ENCODE results near the gene RFC1.
"Not testable (repeated sequence)": the region's sequence is repeated elsewhere in the genome, so short reads cannot be mapped to it uniquely, and the experiment has no call there.

Gene RFC1

GRCh38 chr4:39365830-39366771 lies at the start of gene RFC1:
TSS of gene RFC1 (minus strand) at chr4:39366362. CDS start at chr4:39366241, 121 bp downstream.
- DNase-seq: peak; percentile 88
- in situ Hi-C loops (cut with HindIII; ENCODE audit: low pct_ligation_motif_present, low pct_unique_long_range_greater_than_20kb, low sequenced_read_pairs): no loop called here

- in situ Hi-C loops (cut with HindIII; ENCODE audit: low pct_ligation_motif_present, low pct_unique_long_range_greater_than_20kb, low sequenced_read_pairs): no loop called here
Measured at GRCh38 chr4:39415678-39416283, 49.6 kb upstream of the RFC1 start.

GRCh38 chr4:39411561-39411960 lies 45.4 kb upstream of the RFC1 start:
- DNase-seq; in situ Hi-C loops (cut with HindIII; ENCODE audit: low pct_ligation_motif_present, low pct_unique_long_range_greater_than_20kb, low sequenced_read_pairs): not testable (repeated sequence)

More at GRCh38 chr4:39415678-39416283, 49.6 kb upstream of the RFC1 start:
- no peak for DNase-seq

GRCh38 chr4:39410415-39410814 lies 44.3 kb upstream of the RFC1 start:
- in situ Hi-C loops (cut with HindIII; ENCODE audit: low pct_ligation_motif_present, low pct_unique_long_range_greater_than_20kb, low sequenced_read_pairs): no loop called here
- peak; percentile 7 for DNase-seq

- DNase-seq: no peak
Measured at GRCh38 chr4:39407584-39407885, 41.4 kb upstream of the RFC1 start.

GRCh38 chr4:39406763-39407583 lies 40.8 kb upstream of the RFC1 start, which contains the start of gene KLB:
TSS of gene KLB (plus strand) at chr4:39406930. CDS start at chr4:39406950, 20 bp downstream.
- peak; percentile 52 for DNase-seq
- in situ Hi-C loops (cut with HindIII; ENCODE audit: low pct_ligation_motif_present, low pct_unique_long_range_greater_than_20kb, low sequenced_read_pairs): no loop called here

More at GRCh38 chr4:39407584-39407885, 41.4 kb upstream of the RFC1 start:
- in situ Hi-C loops (cut with HindIII; ENCODE audit: low pct_ligation_motif_present, low pct_unique_long_range_greater_than_20kb, low sequenced_read_pairs): no loop called here

- DNase-seq; in situ Hi-C loops (cut with HindIII; ENCODE audit: low pct_ligation_motif_present, low pct_unique_long_range_greater_than_20kb, low sequenced_read_pairs): not testable (repeated sequence)
Measured at GRCh38 chr4:39401640-39402039, 35.5 kb upstream of the RFC1 start.

- no peak for DNase-seq
- in situ Hi-C loops (cut with HindIII; ENCODE audit: low pct_ligation_motif_present, low pct_unique_long_range_greater_than_20kb, low sequenced_read_pairs): no loop called here
Measured at GRCh38 chr4:39394706-39395105, 28.5 kb upstream of the RFC1 start.

- in situ Hi-C loops (cut with HindIII; ENCODE audit: low pct_ligation_motif_present, low pct_unique_long_range_greater_than_20kb, low sequenced_read_pairs): no loop called here
- DNase-seq: no peak
Measured at GRCh38 chr4:39390603-39391002, 24.4 kb upstream of the RFC1 start.

GRCh38 chr4:39384563-39384962 lies 18.4 kb upstream of the RFC1 start:
- DNase-seq: no peak
- in situ Hi-C loops (cut with HindIII; ENCODE audit: low pct_ligation_motif_present, low pct_unique_long_range_greater_than_20kb, low sequenced_read_pairs): no loop called here

GRCh38 chr4:39383690-39384089 lies 17.5 kb upstream of the RFC1 start:
- in situ Hi-C loops (cut with HindIII; ENCODE audit: low pct_ligation_motif_present, low pct_unique_long_range_greater_than_20kb, low sequenced_read_pairs): no loop called here

GRCh38 chr4:39375478-39375877 lies 9.3 kb upstream of the RFC1 start:
- DNase-seq: no peak
- in situ Hi-C loops (cut with HindIII; ENCODE audit: low pct_ligation_motif_present, low pct_unique_long_range_greater_than_20kb, low sequenced_read_pairs): no loop called here

More at GRCh38 chr4:39383690-39384089, 17.5 kb upstream of the RFC1 start:
- no peak for DNase-seq

- DNase-seq; in situ Hi-C loops (cut with HindIII; ENCODE audit: low pct_ligation_motif_present, low pct_unique_long_range_greater_than_20kb, low sequenced_read_pairs): not testable (repeated sequence)
Measured at GRCh38 chr4:39371209-39371608, 5.0 kb upstream of the RFC1 start.

- in situ Hi-C loops (cut with HindIII; ENCODE audit: low pct_ligation_motif_present, low pct_unique_long_range_greater_than_20kb, low sequenced_read_pairs): no loop called here
Measured at GRCh38 chr4:39369301-39369700, 3.1 kb upstream of the RFC1 start.

GRCh38 chr4:39367166-39367565 lies 1.0 kb upstream of the RFC1 start:
- in situ Hi-C loops (cut with HindIII; ENCODE audit: low pct_ligation_motif_present, low pct_unique_long_range_greater_than_20kb, low sequenced_read_pairs): no loop called here
- no peak for DNase-seq

More at GRCh38 chr4:39369301-39369700, 3.1 kb upstream of the RFC1 start:
- no peak for DNase-seq

GRCh38 chr4:39365360-39365759 lies 802 bp downstream of the RFC1 start:
- in situ Hi-C loops (cut with HindIII; ENCODE audit: low pct_ligation_motif_present, low pct_unique_long_range_greater_than_20kb, low sequenced_read_pairs): no loop called here
- DNase-seq: no peak

GRCh38 chr4:39363773-39364393 lies 2.3 kb downstream of the RFC1 start:
- in situ Hi-C loops (cut with HindIII; ENCODE audit: low pct_ligation_motif_present, low pct_unique_long_range_greater_than_20kb, low sequenced_read_pairs): no loop called here
- DNase-seq: no peak

- no peak for DNase-seq
- in situ Hi-C loops (cut with HindIII; ENCODE audit: low pct_ligation_motif_present, low pct_unique_long_range_greater_than_20kb, low sequenced_read_pairs): no loop called here
Measured at GRCh38 chr4:39362827-39363226, 3.3 kb downstream of the RFC1 start.
